Dedifferentiated amniotic fluid mesenchymal stem cell (primary cell): ENCODE measurements around the gene BCAS1.
A peak's percentile ranks its signal among the peaks of the same experiment; 100 is the strongest.
"Not testable (repeated sequence)": the region's sequence is repeated elsewhere in the genome, so short reads cannot be mapped to it uniquely, and the experiment has no call there.

Experiments
- DNase-seq: peaks from one replicate; pipeline ENCODE4 v3.0.0-alpha.2; 2016; ENCODE audit errors: extremely low spot score

BCAS1 gene

GRCh38 chr20:53942472-53942816, 128.0 kb downstream of the BCAS1 start:
- no peak for DNase-seq

- DNase-seq, result no peak
These were observed 128.5 kb downstream of the BCAS1 start for GRCh38 chr20:53941680-53942471.

GRCh38 chr20:53940907-53941545, 129.4 kb downstream of the BCAS1 start:
- peak; percentile 56 for DNase-seq

GRCh38 chr20:53940360-53940702, 130.1 kb downstream of the BCAS1 start:
- no peak for DNase-seq

- peak; percentile 89 for DNase-seq
These were observed 130.6 kb downstream of the BCAS1 start for GRCh38 chr20:53939572-53940359.

GRCh38 chr20:53939190-53939571, 131.2 kb downstream of the BCAS1 start:
- DNase-seq, result no peak

GRCh38 chr20:53938739-53939138, 131.7 kb downstream of the BCAS1 start:
- no peak for DNase-seq

- no peak for DNase-seq
These were observed 132.4 kb downstream of the BCAS1 start for GRCh38 chr20:53937929-53938367.

GRCh38 chr20:53937339-53937741, 133.1 kb downstream of the BCAS1 start:
- no peak for DNase-seq

- DNase-seq, result no peak
These were observed 134.9 kb downstream of the BCAS1 start for GRCh38 chr20:53935344-53936084.

- peak; percentile 63 for DNase-seq
These were observed 135.7 kb downstream of the BCAS1 start for GRCh38 chr20:53934421-53935343.

GRCh38 chr20:53933232-53933846, 137.1 kb downstream of the BCAS1 start:
- no peak for DNase-seq

- not testable (repeated sequence) for DNase-seq
These were observed 137.7 kb downstream of the BCAS1 start for GRCh38 chr20:53932655-53933192.

GRCh38 chr20:53931597-53931996, 138.8 kb downstream of the BCAS1 start:
- no peak for DNase-seq

- no peak for DNase-seq
These were observed 139.5 kb downstream of the BCAS1 start for GRCh38 chr20:53930651-53931504.

- no peak for DNase-seq
These were observed 140.3 kb downstream of the BCAS1 start for GRCh38 chr20:53929974-53930650.

GRCh38 chr20:53929399-53929798, 141.0 kb downstream of the BCAS1 start:
- no peak for DNase-seq

- DNase-seq, result no peak
These were observed 142.4 kb downstream of the BCAS1 start for GRCh38 chr20:53927990-53928389.
